CD4-positive, CD25-positive, alpha-beta regulatory T cell (primary cell): ENCODE measurements around the gene CHN2. TPM values are rescaled to one million over a fixed set of nuclear protein-coding genes. Genes with fewer than 3 reads are reported as not detected.

Source experiments
- ATAC-seq, 2 donors: fragments of 150-1000 bp; cut with Tn5 transposase; one replicate each; pipeline ENCODE4 v1.10.0; 2021; ENCODE audit warnings: low read depth in 2 of 2, moderate number of reproducible peaks in 2 of 2, moderate library complexity in 1 of 2
- DNase-seq, 3 donors: peaks; one replicate each; pipeline versions ENCODE4 v3.0.0 to v3.0.0-alpha.2; 2012 to 2022; ENCODE audit warnings: mixed read lengths in 1 of 3
- H3K27ac ChIP-seq: one replicate; pipeline ENCODE4 v1.7.0; 2013; ENCODE audit warnings: mild to moderate bottlenecking, low read length; ENCODE audit not compliant: insufficient read depth, poor library complexity, severe bottlenecking
- H3K27me3 ChIP-seq: one replicate; pipeline ENCODE4 v1.7.0; 2013; ENCODE audit warnings: low read length; ENCODE audit not compliant: control insufficient read depth, insufficient read depth
- H3K36me3 ChIP-seq: one replicate; pipeline ENCODE4 v1.7.0; 2013; ENCODE audit warnings: mild to moderate bottlenecking, low read length, moderate library complexity; ENCODE audit not compliant: control insufficient read depth, insufficient read depth
- H3K4me1 ChIP-seq: 2 replicates; pipeline ENCODE4 v1.7.0; 2013; ENCODE audit warnings: mild to moderate bottlenecking, low read length; ENCODE audit not compliant: insufficient read depth, control insufficient read depth, poor library complexity, severe bottlenecking
- H3K4me3 ChIP-seq: one replicate; pipeline ENCODE4 v1.7.0; 2013; ENCODE audit warnings: low read depth, mild to moderate bottlenecking, low read length, moderate library complexity
- H3K9me3 ChIP-seq, 2 experiments: 1 replicate in 1 of 2; 2 replicates in 1 of 2; pipeline ENCODE4 v1.7.0; 2013; ENCODE audit warnings: low read length in 2 of 2, mild to moderate bottlenecking in 1 of 2, moderate library complexity in 1 of 2; ENCODE audit not compliant: control insufficient read depth in 2 of 2
- H3K27ac Mint-ChIP-seq, 3 donors: one replicate each; pipeline ENCODE4 v1.8.0; 2020 to 2022; ENCODE audit warnings: mild to moderate bottlenecking in 3 of 3, mixed read lengths in 3 of 3, moderate library complexity in 2 of 3
- H3K27me3 Mint-ChIP-seq: one replicate; pipeline ENCODE4 v1.8.0; 2022; ENCODE audit warnings: mild to moderate bottlenecking, mixed read lengths
- H3K36me3 Mint-ChIP-seq: one replicate; pipeline ENCODE4 v1.8.0; 2020; ENCODE audit warnings: mixed read lengths
- H3K4me1 Mint-ChIP-seq, 4 donors: one replicate each; pipeline ENCODE4 v1.8.0; 2020 to 2022; ENCODE audit warnings: mixed read lengths in 4 of 4, mild to moderate bottlenecking in 1 of 4
- H3K4me3 Mint-ChIP-seq, 4 donors: one replicate each; pipeline ENCODE4 v1.8.0; 2020 to 2022; ENCODE audit warnings: mild to moderate bottlenecking in 4 of 4, mixed read lengths in 4 of 4, moderate library complexity in 3 of 4
- H3K9me3 Mint-ChIP-seq, 7 donors: one replicate each; pipeline ENCODE4 v1.8.0; 2020 to 2022; ENCODE audit warnings: mixed read lengths in 7 of 7, mild to moderate bottlenecking in 3 of 7, moderate library complexity in 2 of 7
- polyA plus RNA-seq, 4 donors: library from polyadenylated mRNA; unstranded; fragments of 300-500 nt; fragmentation: Illumina TruSeq; gene quantifications; one replicate each; pipeline ENCODE4 v1.2.3, GENCODE V29; 2021
- total RNA-seq: library from RNA; stranded (reverse); gene quantifications from one replicate; pipeline ENCODE4 v1.2.3, GENCODE V29; 2022

The CHN2 gene
- total and polyA plus RNA-seq, 5 donors from 2014 or later = 0.55 to 1.7 TPM; not detected in 3

DNA sequence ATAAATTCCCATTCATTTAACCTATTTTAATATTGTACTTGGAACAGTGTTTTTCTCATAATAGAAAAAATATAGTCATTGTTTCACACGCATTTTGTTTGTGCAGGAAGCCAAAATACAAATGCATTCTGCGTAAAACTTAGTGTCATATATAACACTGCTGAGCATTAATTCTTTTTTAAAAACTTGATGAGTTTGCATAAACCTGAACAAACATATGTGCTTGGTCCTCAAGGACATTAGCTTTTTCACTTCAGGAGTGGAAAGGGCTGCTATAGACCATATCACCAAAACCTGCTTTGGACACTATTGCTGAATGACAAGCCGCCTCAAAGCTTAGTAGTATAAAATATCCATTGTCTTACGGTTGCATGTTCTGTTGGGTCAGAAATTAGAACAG, 267.4 kb downstream of the CHN2 start:
- H3K36me3 Mint-ChIP-seq = no peaks in the 10 kb centered on the region
- Histone ChIP-seq H3K9me3 (no peaks in the 10 kb centered on the region), H3K27ac (no peak overlapping the region), H3K4me3 (no peak overlapping the region), H3K36me3 (no peaks in the 10 kb centered on the region), H3K4me1 (no peaks in the 10 kb centered on the region), H3K27me3 (no peaks in the 10 kb centered on the region)
- DNase-seq = no peak
- ATAC-seq = no peak
- peaks cover 0 to 2% (median 0%) of the 10 kb centered on the region in 7 donors for H3K9me3 Mint-ChIP-seq
- H3K4me3 Mint-ChIP-seq = no peak overlapping the region
- H3K4me1 Mint-ChIP-seq = no peaks in the 10 kb centered on the region
- no peak overlapping the region for H3K27ac Mint-ChIP-seq
- H3K27me3 Mint-ChIP-seq = peaks cover 4% of the 10 kb centered on the region

DNA sequence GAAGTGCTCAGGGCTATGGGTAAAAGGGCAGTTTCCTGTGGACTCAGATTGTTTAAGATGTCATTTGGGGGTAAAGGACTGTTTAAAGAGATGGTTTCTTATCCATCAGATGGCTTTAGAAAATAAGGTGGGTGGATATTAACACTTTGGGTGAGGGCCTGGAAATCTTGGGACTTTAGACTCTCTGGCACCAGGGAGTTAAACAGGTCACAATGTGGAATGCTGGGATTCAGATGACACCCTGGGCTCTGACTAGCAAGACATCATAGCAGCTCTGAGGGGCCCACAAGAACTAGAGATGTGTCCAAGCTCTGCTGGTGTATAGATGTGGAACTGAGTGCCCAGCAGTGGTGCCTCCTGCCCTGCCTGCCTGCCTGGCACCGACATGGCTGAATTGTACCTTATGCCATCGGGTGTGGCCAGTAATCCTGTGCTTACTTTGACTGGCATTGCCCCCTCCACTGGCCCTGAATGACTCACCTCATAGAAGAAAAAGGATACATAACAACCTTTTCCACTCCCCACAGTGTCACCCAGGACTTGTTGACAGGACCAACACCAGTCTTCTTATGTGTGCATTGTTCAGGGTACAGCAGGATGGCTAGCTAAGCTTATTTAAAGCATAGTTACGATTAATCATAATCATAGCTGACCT, 269.1 kb downstream of the CHN2 start:
- Mint-ChIP-seq H3K4me3 (no peak overlapping the region), H3K4me1 (no peaks in the 10 kb centered on the region), H3K27me3 (peaks cover 4% of the 10 kb centered on the region), H3K9me3 (peaks cover 0 to 2% (median 0%) of the 10 kb centered on the region in 7 donors), H3K27ac (no peak overlapping the region), H3K36me3 (no peaks in the 10 kb centered on the region)
- no peaks in the 10 kb centered on the region for H3K4me1 ChIP-seq
- ATAC-seq (no peak), DNase-seq (no peak)
- no peaks in the 10 kb centered on the region for H3K27me3 ChIP-seq
- H3K36me3 ChIP-seq = no peaks in the 10 kb centered on the region
- H3K9me3 ChIP-seq = no peaks in the 10 kb centered on the region
- H3K4me3 ChIP-seq = no peak overlapping the region
- no peak overlapping the region for H3K27ac ChIP-seq

DNA sequence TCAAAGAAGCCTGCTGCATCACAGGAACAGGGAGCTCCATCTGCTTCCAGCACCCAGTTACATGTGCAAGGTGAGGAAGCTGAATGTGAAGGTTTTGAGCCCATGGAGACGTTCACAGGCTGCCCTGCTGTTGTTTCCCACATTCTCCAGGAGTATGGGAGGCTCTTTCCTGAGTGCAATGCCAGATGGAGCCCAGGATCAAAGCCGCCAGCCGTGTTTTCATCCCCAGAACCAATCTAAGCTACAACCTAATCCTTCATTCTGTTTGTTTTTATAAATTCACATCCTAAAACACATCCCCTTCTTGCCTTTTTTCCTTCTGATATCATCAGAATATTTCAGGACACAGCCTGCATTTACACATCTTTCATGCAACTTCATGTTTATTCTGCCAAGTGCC, 270.2 kb downstream of the CHN2 start:
- Histone ChIP-seq H3K4me1 (no peaks in the 10 kb centered on the region), H3K36me3 (no peaks in the 10 kb centered on the region), H3K27me3 (no peaks in the 10 kb centered on the region), H3K9me3 (no peaks in the 10 kb centered on the region), H3K4me3 (no peak overlapping the region), H3K27ac (no peak overlapping the region)
- Mint-ChIP-seq H3K9me3 (peaks cover 0 to 2% (median 0%) of the 10 kb centered on the region in 7 donors), H3K27me3 (peaks cover 4% of the 10 kb centered on the region), H3K4me1 (no peaks in the 10 kb centered on the region), H3K27ac (no peak overlapping the region), H3K36me3 (no peaks in the 10 kb centered on the region), H3K4me3 (no peak overlapping the region)
- DNase-seq (no peak), ATAC-seq (no peak)

DNA sequence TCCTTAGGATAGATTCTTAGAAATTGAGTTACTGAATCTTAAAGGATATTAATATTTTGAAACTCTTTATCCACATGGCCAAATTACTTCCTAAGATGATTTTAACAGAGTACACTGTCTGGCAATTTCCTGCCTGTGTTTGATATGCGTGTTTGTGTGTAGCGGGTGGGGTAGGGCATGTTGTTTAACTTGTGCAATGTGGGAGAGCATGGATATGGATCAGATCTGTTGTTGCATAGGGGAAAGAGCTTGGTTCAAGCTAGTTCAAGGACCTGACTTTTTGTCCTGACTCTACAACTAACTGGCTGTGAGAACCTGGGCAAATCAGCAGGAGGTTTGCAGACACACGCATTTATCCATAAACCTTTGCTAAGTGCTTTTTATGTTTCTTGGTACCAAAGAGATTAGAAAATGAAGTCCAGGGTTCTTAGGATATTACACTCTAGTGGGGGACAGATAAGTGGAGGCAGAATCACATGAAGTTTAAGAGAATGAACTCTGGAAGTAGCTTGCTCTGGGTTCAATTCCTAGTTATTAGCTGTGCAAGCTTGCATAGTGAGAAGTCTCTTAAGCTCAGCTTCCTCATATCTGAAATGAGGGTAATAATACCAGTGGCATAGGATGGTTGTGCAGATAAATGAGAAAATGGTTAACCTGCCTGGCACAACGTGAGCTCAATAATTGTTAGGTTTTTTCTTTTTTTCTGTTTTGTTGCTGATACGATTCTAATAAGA, 272.8 kb downstream of the CHN2 start:
- no peaks in the 10 kb centered on the region for H3K36me3 ChIP-seq
- H3K27me3 ChIP-seq = no peaks in the 10 kb centered on the region
- no peak overlapping the region for H3K4me3 ChIP-seq
- no peaks in the 10 kb centered on the region for H3K4me1 Mint-ChIP-seq
- H3K27me3 Mint-ChIP-seq = peaks cover 4% of the 10 kb centered on the region
- H3K9me3 ChIP-seq = no peaks in the 10 kb centered on the region
- ATAC-seq = no peak
- no peak overlapping the region for H3K4me3 Mint-ChIP-seq
- H3K9me3 Mint-ChIP-seq = peaks cover 0 to 2% (median 0%) of the 10 kb centered on the region in 7 donors
- no peak overlapping the region for H3K27ac Mint-ChIP-seq
- DNase-seq = no peak
- H3K4me1 ChIP-seq = no peaks in the 10 kb centered on the region
- no peak overlapping the region for H3K27ac ChIP-seq
- H3K36me3 Mint-ChIP-seq = no peaks in the 10 kb centered on the region

DNA sequence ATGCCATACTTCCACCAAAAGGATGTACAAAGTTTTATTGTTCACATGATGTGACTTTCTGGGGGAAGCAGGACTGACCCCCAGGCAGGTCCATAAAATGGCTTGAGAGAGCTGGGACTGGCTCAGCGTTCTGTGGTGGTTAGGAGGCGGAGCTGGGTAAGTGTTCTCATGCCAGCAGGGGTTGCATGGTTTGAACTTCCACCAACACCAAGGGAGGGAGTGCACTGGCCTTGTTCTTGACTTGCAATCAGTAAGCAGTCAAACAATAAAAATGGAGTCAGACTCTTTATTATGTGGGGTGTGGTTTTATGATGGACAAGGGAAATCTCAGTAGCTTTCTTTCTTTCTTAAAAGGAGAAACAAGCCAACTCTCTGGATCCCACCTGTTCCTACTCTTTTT, 273.6 kb downstream of the CHN2 start:
- Histone ChIP-seq H3K4me3 (no peak overlapping the region), H3K27ac (no peak overlapping the region), H3K36me3 (no peaks in the 10 kb centered on the region), H3K9me3 (no peaks in the 10 kb centered on the region), H3K4me1 (no peaks in the 10 kb centered on the region), H3K27me3 (no peaks in the 10 kb centered on the region)
- H3K4me1 Mint-ChIP-seq = no peaks in the 10 kb centered on the region
- H3K27ac Mint-ChIP-seq = no peak overlapping the region
- peaks cover 4% of the 10 kb centered on the region for H3K27me3 Mint-ChIP-seq
- no peak for ATAC-seq
- H3K36me3 Mint-ChIP-seq = no peaks in the 10 kb centered on the region
- DNase-seq = no peak
- no peaks in the 10 kb centered on the region for H3K9me3 Mint-ChIP-seq
- H3K4me3 Mint-ChIP-seq = no peak overlapping the region

DNA sequence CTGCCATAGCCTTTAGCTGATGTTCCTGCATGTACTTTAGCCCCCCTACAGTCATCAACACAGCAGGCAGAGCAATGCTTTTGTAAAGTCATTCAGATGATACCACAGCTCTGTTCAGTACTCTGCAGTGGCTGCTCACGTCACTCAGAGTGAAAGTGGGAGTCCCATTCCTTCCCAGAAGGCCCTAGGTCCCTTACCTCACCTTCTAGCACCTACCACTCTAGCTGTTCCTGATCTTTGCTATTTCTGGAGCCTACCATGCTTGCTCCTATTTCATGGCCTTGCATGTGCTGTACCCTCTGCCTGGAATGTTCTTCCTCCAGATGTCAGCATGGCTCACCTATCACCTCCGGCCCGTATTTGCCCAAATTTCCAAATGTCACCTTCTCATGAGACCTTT, 274.7 kb downstream of the CHN2 start:
- no peak overlapping the region for H3K27ac Mint-ChIP-seq
- H3K36me3 Mint-ChIP-seq = no peaks in the 10 kb centered on the region
- ATAC-seq (no peak), DNase-seq (no peak)
- H3K27me3 ChIP-seq = no peaks in the 10 kb centered on the region
- peaks cover 4% of the 10 kb centered on the region for H3K27me3 Mint-ChIP-seq
- no peaks in the 10 kb centered on the region for H3K4me1 ChIP-seq
- H3K27ac ChIP-seq = no peak overlapping the region
- H3K4me3 Mint-ChIP-seq = no peak overlapping the region
- no peaks in the 10 kb centered on the region for H3K4me1 Mint-ChIP-seq
- H3K36me3 ChIP-seq = no peaks in the 10 kb centered on the region
- no peaks in the 10 kb centered on the region for H3K9me3 ChIP-seq
- no peak overlapping the region for H3K4me3 ChIP-seq
- H3K9me3 Mint-ChIP-seq = no peaks in the 10 kb centered on the region

DNA sequence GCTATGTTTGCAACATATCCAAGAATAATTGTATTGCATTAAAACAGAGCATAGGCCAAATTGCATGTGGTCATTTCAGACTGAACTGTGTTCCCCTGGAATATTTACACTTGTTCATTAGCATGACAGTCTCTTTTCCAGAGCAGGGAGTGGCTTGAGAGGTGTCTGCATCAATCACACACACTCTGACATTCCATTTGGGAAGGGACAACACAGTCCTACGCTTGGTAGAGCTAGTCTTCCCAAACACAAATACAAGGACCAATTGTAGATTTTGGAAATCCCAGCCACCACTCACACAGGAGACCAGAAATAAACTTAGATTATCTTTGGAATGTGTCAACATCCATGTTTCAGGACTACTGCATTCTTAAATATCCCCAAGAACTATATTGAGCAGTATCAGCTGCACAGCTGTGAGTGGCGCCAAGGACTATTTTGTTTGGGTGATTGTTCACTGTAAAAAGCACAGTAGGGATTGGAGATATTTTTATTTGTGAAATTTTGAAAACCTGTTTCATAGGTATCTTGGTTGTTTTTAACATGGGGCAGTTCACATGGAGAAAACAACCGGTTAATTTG, 275.5 kb downstream of the CHN2 start:
- Histone ChIP-seq H3K9me3 (no peaks in the 10 kb centered on the region), H3K4me3 (no peak overlapping the region), H3K4me1 (no peaks in the 10 kb centered on the region), H3K27ac (no peak overlapping the region), H3K27me3 (no peaks in the 10 kb centered on the region), H3K36me3 (no peaks in the 10 kb centered on the region)
- DNase-seq = no peak
- H3K36me3 Mint-ChIP-seq = no peaks in the 10 kb centered on the region
- H3K27me3 Mint-ChIP-seq = no peaks in the 10 kb centered on the region
- H3K27ac Mint-ChIP-seq = no peak overlapping the region
- H3K9me3 Mint-ChIP-seq = peaks cover 0 to 1% (median 0%) of the 10 kb centered on the region in 7 donors
- no peak overlapping the region for H3K4me3 Mint-ChIP-seq
- no peaks in the 10 kb centered on the region for H3K4me1 Mint-ChIP-seq
- ATAC-seq = no peak
